ENCODE measurements around the gene ZSWIM4.
A peak's percentile ranks its signal among the peaks of the same experiment; 100 is the strongest.
"Not testable (repeated sequence)": the region's sequence is repeated elsewhere in the genome, so short reads cannot be mapped to it uniquely, and the experiment has no call there.

ZSWIM4 gene

GRCh38 chr19:13838435-13839129, 43.3 kb downstream of the ZSWIM4 start:
- no peak for DNase-seq

DNA sequence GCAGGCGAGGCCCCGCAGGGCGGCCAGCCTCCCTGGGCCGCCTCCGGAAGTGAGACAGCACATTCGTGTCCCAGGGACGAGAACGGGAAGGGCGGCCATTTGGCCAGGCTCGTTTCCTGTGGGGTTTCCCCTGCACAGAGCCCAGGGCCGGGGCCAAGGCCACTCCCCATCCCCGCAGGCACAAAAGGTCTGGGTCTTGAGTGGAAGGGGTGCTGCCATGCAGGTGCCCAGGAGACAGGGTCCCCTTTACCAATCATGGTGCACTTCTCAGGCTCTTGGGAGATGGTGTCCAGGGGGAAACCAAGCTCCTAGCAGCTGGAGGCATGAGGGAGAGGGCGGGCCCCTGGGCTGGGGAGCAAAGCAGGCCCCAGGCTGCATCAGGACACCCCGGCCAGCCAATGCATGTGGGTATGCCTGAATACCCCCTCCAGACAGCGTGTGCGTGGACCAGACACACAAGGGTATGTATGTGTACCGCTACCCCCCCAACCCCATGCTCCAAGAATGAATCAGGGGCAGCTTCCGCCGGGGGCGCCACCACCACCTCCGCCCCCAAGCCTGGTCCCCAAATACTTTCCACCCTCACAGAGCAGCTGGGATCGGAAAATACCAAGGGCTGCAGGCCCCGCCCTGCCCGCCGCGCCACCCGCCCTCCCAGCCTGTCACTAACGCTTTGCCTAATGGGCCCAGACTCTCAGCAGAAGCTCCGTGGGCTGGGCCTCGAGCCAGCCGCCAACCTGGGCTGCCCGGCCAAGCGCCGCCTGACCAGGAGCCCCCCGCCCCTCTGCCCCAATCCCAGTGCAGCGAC, 44.1 kb downstream of the ZSWIM4 start:
- DNase-seq: peak; percentile 55

- no peak for DNase-seq
These were observed 44.7 kb downstream of the ZSWIM4 start for GRCh38 chr19:13839938-13840304.

DNA sequence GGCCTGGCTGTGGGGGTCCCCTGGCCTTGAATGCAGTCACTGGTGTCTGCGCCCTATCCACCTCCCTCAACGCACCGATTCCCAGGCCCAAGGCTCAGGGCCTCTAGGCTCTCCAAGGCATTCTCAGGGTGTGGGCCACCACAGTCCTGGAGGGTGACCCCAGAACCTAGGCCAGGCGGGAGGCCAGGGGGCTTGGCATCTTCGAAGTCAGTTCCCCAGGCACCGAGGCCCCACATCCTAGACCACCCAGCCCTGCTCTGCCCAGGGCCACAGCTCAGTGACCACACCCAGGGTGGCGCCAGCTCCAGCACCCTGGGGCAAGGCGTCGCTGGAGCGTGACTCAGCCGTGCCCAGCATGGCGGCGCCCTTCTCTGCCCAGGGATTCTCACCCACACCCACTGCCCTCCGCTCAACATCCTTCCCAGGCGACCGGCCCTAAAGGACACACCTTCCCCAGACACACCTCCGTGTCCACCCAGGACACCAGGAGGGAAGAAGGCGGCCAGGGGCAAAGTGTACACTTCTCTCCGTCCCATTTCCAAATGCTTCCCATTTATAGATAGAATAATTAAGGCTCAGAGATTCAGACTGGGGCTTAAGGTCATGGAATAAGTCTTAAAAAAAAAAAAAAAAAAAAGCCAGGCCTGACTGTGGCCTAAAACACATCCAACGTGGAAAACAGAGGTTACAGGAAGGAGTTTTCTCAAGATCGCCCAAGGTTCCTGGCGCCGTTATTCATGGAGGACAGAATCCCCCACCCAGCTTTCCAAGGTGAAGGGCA, 45.3 kb downstream of the ZSWIM4 start:
- no peak for DNase-seq

DNA sequence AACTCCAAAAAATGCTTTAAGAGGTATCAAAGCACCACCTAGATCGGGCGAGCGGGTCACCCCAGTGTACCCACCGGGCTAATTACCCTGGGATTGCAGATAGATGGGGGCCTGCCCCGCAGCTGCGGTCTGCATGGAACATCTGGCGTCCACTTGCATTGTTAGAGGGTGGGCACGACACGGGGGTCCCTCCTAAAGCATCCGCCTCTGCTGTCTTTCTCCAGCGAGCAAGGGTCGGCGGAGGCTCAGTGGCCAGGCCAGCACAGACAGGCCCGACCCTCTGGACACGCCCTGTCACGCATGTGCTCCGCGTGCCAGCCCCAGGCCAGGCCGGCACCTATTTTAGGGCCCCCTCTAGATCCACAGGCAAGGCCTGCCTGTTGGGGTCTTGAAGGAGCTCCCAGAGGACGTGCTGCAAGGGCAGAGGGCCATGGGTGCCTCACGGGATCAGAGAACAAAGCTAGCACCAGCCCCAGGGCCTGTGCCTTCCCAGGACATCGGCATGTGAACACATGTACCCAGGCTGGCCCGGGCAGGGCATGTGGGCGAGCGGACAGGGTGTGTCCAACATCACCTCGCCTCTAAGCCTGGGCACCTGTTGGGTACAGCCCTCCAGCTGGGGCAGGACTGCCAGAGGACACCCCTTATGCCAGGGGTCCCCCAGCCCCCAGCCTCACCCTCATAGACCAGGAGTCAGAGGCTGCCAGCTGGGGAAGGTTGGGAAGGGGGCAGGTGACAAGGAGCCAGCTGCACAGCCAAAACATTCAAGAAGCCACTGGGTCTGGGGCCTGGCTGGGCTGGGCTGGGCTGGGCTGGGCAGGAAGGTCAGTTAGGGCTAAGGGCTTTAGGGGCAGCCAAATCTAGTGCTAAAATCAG, 46.1 kb downstream of the ZSWIM4 start:
- DNase-seq: no peak

- no peak for DNase-seq
These were observed 46.7 kb downstream of the ZSWIM4 start for GRCh38 chr19:13841962-13842290.

DNA sequence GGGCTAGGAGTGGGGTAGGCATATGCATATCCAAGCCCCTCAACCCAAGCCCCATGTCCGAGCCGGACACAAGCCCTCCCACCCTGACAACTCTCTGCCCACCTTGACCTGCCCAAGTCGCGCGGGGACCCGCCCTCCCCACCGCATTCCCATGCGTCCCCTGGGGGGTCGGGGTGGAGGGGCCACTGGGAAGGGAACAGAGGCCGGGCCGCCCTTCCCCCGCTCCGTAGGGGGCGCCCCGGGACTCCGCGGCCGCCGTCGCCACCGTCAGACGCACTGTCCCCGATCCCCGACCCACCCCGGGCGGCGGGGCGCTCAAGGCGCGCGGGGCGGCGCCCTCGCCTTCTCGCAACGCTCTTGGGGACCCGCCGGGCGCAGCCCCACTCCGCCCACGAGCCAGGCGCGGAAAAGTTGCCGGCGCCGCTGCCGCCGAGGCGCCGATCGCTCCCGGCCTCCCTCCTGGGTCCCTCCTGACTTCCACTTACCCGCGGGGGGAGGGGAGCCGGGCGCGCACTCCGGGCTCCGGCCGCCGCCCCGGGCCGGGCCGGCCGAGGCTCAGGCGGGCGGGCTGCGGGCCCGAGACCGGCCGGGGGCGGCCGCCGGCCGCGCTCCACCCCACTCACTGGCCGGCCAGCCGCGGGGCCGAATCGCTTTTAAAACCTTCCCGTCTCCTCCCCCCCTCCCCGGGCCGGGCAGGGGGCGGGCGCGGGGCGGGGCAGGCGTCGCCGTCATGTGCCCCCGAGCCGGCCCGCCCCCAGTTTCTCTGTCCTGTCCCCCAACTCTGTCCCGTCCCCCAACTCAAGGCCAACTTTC, 47.3 kb downstream of the ZSWIM4 start:
- no peak for DNase-seq

- DNase-seq: no peak
These were observed 48.1 kb downstream of the ZSWIM4 start for GRCh38 chr19:13843104-13843921.

DNA sequence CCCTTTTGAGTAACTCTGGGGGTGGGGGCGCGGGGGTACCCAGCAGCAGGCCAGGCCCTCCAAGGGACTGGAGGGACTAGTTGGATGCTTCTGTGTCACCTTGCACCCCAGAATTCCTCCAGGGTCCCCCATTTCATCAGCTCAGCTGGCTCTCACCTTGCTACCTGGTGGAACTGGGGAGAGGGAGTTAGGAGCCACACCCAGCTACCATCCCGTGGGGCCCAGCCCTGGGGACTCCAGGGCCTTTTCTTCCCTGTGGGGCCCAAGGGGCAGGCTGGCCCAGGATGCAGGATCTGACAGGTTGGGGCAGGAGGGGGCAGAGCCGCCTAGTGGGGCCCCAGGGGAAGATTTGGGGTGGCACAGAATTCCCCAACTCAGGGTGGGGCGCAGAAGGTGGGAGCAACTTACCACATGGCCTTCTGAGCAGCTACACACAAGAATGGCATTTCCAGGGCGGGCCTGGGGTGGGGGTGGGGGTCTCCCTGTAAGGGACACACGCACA, 48.9 kb downstream of the ZSWIM4 start:
- no peak for DNase-seq

GRCh38 chr19:13846557-13847406, 51.5 kb downstream of the ZSWIM4 start:
- DNase-seq: peak; percentile 64

GRCh38 chr19:13847407-13848339, 52.4 kb downstream of the ZSWIM4 start:
- peak; percentile 52 for DNase-seq

- DNase-seq: no peak
These were observed 53.1 kb downstream of the ZSWIM4 start for GRCh38 chr19:13848340-13848677.

- DNase-seq: no peak
These were observed 53.8 kb downstream of the ZSWIM4 start for GRCh38 chr19:13848798-13849676.

DNA sequence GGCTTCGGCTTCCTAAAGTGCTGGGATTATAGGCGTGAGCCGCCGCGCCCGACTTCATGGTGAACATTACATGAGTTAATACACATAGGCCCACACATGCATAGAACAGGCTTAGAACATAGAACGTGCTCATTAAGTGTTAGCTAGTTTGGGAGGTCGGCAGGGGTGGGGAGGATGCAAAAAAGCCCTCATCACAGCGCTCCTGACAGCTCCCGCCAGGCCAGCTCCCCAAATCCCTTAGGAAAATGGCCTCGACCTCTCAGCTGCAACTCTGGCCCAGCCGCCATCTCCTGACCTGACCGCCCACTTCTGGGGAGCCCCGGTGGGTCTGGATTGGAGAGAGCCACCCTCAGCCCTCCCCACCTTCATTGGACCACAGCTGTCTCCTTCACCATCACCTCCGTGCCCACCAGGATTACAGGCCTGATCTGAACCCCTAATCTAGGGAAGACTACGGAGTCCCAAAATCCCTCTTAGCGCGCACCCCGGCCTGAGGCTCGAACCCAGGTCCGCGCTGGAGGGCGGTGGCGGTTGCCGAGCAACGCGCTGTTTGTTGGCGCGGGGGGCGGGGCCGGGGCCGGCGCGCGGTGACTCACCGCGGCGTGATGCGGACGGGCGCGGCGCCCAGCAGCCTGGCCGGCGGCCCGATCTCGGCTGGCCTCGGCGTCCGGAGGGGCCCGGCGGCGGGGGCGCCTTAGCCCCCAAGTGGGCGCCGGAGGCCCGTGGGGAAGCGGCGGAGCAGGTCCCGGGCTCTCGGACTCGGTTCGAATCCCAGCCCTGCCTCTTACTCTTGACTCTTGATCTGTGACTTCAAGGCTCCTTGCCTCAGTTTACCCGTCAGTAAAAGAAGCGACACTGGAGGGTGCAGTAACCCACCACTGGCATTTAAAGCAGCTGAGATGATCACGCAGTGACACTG, 55.0 kb downstream of the ZSWIM4 start:
- peak; percentile 52 for DNase-seq

DNA sequence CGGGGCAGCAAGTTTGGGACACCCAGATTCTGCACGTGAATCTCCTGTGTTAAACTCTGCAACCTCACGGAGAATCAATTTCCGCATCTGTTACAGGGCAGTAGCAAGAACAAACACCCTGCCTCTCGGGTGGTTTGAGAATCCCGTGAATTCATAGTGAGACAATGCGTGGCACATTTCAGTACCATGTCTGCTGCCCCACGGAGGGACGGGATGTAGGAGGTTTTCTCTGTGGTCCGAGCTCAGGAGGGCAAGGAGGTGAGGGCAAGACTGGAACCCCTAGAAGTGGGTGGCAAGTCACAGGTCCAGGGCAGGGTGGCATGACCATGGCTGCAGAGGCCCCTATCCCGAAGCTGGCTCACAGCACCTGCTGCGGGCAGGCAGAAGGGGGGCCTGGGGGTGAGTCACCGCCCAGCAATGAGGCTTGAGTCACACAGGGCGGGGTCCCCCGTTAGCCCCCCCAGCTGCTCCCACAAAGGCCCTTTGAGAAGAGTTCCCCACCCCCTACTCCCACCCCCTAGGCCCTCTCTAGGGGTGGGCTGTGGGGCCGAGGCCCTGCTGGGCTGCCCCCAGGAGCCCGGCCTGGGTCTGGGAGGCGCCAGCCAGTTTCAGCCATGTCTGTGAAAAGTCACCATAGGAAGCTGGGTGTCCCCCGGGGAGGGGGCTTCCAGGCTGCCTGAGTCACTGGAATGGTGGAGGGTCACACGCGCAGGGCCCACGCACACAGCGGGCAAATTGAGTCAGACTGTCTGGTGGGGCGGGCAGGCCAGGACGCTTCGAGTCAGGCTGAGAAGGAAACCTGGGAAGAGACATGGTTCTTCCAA, 55.9 kb downstream of the ZSWIM4 start:
- no peak for DNase-seq

DNA sequence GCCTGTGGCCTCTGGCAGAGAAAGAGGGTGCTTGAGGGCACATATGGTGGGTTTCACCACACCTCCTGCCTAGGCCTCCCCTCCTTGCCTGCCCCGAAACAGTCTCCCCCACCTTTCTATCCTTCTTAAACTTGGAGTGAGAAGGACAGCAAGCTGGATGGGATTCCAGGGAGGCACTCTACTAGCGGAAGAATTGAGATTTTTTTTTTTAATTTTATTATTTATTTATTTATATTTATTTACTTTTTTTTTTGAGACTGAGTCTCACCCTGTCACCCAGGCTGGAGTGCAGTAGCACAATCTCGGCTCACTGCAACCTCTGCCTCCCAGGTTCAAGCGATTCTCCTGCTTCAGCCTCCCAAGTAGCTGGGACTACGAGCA, 56.5 kb downstream of the ZSWIM4 start:
- not testable (repeated sequence) for DNase-seq
